Activated CD8-positive, alpha-beta memory T cell treated with anti-CD3 and anti-CD28 coated beads for 4 hours (primary cell): ENCODE measurements around the gene SLC34A1.
"Not testable (repeated sequence)": the region's sequence is repeated elsewhere in the genome, so short reads cannot be mapped to it uniquely, and the experiment has no call there.

ENCODE experiments used
- DNase-seq, 2 donors: peaks; one replicate each; pipeline ENCODE4 v3.0.0-alpha.2; 2020; ENCODE audit warnings: low read depth in 2 of 2

Gene SLC34A1

GRCh38 chr5:177355162-177355867 lies 28.9 kb upstream of the SLC34A1 start:
- no peak for DNase-seq

GRCh38 chr5:177355868-177356168 lies 28.4 kb upstream of the SLC34A1 start:
- no peak for DNase-seq

- DNase-seq: no peak
Measured at GRCh38 chr5:177356746-177357145, 27.5 kb upstream of the SLC34A1 start.

DNA sequence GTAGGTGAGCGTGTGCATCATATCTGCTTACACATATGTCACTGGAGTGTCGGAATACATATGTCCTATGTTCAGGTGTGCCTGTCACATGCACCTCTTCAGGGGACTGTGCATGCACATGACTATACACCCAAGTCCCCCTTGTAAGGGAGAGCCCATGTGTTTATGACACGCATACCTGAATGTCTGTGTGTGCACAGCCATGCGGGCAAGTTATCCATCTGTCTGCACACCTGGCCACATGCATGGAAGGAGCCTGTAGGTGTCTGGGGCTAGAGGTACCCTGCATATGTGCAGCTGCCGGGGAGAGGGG lies 27.1 kb upstream of the SLC34A1 start:
- no peak for DNase-seq

- peak; percentile 41 to 44 for DNase-seq
Measured at GRCh38 chr5:177357459-177358351, 26.5 kb upstream of the SLC34A1 start, which contains the start of gene RGS14. TSS of gene RGS14 (plus strand) at chr5:177357924. CDS start at chr5:177358025, 101 bp downstream.

GRCh38 chr5:177358370-177358819 lies 25.8 kb upstream of the SLC34A1 start:
- DNase-seq: no peak

DNA sequence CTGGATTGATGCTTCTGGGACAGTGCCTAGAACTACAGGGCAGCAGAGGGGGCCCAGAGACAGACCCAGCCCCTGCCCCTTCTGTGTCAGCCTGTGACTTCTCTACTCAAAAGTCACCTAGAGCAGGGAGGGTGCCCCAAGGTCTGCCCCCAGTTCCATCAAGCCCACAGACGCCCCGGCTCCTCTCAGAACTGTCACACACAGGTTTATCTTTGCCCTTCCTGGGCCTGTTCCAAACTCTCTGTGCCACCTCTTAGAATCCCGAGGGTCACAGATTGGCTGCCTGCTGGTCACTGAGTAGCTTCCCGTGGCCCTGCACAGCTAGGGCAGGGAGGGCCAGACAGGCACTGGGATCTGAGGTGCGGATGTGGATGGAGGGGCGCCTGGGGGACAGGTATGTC lies 24.8 kb upstream of the SLC34A1 start:
- DNase-seq: no peak

GRCh38 chr5:177359860-177360259 lies 24.4 kb upstream of the SLC34A1 start:
- no peak for DNase-seq

- not testable (repeated sequence) for DNase-seq
Measured at GRCh38 chr5:177360740-177361139, 23.5 kb upstream of the SLC34A1 start.

GRCh38 chr5:177361418-177362291 lies 22.6 kb upstream of the SLC34A1 start:
- no peak for DNase-seq

DNA sequence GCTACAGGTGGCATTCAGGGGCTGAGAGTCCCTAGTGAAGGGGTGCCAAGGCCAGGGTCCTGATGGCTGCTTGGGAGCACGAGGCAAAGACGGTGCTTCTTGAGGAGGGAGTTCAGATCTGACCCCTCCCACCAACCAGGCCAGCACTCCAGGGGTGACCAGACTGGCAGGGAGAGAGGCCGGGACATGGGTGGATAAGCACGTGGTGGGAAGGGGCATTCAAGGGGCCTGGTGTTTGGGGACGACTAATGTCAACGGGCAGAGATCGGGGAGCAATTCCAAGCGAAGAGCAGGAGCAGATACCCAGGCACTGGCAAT lies 22.0 kb upstream of the SLC34A1 start:
- no peak for DNase-seq

- peak; percentile 41 to 46 for DNase-seq
Measured at GRCh38 chr5:177362610-177363507, 21.4 kb upstream of the SLC34A1 start.

GRCh38 chr5:177363565-177363964 lies 20.7 kb upstream of the SLC34A1 start:
- no peak for DNase-seq

- DNase-seq: no peak
Measured at GRCh38 chr5:177364159-177364962, 19.9 kb upstream of the SLC34A1 start.

DNA sequence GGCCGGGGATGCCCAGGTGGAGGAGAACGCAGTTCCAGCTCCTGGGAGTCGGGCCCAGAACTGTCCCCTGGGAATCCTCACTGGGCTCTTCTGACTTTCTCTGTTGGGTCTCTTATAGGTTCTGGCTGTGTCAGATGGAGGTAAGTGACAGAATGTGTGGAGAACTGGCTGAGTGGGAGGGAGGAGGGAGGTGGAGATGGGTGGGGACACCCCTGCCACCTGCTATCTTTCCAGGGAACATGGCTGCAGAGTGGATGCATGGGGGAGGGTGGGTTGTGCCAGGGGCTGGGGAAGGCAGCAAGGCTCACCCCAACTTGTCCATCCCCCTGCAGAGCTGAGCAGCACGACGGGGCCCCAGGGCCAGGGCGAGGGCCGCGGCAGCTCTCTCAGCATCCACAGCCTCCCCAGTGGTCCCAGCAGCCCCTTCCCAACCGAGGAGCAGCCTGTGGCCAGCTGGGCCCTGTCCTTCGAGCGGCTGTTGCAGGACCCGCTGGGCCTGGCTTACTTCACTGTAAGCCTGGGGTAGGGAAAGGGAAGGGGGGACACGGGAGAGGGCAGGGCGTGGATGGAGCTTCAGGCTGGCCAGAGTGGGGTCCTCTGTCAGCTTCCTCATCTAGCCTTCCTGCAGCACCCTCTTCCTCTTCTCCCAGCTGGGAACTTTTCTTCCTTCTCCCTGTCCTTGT lies 18.2 kb upstream of the SLC34A1 start:
- DNase-seq: no peak

DNA sequence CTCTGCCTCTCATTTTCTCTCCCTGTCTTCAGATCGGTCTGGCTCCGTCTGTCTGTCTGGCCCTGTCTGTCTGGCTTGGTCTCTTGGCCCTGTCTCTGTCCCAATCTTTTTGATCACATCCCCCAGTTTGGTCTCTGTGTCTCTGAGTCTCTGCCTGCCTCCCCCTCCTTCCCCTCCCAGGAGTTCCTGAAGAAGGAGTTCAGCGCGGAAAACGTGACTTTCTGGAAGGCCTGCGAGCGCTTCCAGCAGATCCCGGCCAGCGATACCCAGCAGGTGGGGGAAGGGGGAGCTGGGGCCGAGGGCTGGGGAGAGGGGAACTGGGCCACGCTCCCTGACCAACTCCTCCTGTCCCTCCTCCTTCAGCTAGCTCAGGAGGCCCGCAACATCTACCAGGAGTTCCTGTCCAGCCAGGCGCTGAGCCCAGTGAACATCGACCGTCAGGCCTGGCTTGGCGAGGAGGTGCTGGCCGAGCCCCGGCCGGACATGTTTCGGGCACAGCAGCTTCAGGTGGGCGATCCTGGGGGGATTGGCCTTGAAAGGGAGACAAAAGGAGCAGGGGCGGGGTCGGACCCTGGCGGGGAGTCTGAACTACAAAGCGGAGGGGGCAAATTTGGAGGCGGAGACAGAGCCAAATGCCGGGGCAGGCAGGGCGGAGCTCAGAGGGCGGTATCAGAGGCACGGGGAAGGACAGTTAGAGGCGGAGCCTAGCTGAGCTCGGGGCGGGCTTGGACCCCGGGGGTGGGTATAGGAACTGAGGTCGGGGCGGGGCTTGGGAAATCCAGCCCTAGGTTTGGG lies 17.5 kb upstream of the SLC34A1 start:
- no peak for DNase-seq

DNA sequence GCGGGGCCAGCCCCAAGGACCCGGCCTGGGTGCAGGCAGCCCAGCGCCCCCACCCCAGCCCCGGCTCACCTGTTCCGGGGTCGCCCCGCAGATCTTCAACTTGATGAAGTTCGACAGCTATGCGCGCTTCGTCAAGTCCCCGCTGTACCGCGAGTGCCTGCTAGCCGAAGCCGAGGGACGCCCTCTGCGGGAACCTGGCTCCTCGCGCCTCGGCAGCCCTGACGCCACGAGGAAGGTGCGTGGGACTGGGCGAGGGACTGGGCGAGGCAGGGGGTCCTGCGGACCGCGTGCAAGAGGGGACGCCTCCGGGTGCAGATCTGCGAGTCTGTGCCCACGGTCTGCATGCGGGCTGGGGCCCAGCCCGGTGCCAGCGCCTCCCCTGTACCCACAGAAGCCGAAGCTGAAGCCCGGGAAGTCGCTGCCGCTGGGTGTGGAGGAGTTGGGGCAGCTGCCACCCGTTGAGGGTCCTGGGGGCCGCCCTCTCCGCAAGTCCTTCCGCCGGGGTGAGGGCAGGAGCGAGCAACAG lies 16.8 kb upstream of the SLC34A1 start:
- DNase-seq: no peak

- DNase-seq: no peak
Measured at GRCh38 chr5:177367981-177368868, 16.0 kb upstream of the SLC34A1 start.
